ENCODE measurements around the gene PI16.

PI16 gene

GRCh38 chr6:37005061-37005810 lies 50.7 kb downstream of the PI16 start, which contains the start of gene FGD2:
Gene FGD2, plus strand, starts transcription at chr6:37005655. Its CDS starts 163 bp downstream, at chr6:37005818.
- DNase-seq, result no peak

- DNase-seq, result no peak
These were observed 51.5 kb downstream of the PI16 start for GRCh38 chr6:37005827-37006567.

GRCh38 chr6:37006793-37007339 lies 52.3 kb downstream of the PI16 start:
- no peak for DNase-seq

- DNase-seq, result no peak
These were observed 53.0 kb downstream of the PI16 start for GRCh38 chr6:37007340-37008043.

GRCh38 chr6:37008484-37009465 lies 54.2 kb downstream of the PI16 start:
- no peak for DNase-seq

- DNase-seq, result peak; percentile 22
These were observed 55.9 kb downstream of the PI16 start for GRCh38 chr6:37010402-37010892.

GRCh38 chr6:37011656-37012378 lies 57.3 kb downstream of the PI16 start:
- no peak for DNase-seq

DNA sequence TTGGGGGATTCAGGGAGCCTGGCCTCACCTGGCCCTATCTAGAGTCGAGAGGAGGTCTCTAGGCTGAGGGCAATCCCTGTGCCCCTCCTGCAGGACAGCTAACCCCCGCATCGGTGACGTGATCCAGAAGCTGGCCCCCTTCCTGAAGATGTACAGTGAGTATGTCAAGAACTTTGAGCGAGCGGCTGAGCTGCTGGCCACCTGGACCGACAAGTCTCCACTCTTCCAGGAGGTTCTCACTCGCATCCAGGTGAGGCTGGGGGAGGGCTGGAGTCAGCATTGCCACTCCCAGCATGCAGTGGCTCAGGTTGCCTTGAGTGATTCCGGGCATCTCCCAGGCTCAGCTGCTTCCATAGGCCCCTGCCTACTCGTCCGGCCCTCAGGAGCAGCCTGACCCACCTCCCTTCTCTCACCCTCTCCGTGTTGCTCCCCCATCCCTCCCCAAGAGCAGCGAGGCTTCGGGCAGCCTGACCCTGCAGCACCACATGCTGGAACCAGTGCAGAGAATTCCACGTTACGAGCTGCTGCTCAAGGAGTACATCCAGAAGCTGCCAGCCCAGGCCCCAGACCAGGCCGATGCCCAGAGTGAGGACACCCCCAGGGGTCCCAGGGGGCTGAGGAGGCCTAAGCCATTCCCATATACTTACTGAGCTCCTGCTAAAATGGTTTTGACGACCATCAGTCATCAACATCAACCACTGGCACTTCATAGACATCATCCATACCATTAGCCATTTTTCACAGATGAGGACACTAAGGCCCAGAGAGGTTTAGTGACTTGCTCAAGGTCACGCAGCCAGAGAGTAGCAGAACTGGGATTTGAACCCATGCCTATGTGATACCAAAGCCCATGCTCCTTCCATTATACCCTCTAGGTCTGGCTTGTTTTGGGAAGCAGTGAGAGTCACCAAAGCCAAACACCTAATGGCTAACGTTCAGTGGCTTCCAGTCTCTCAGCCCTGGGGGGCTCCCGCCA lies 59.3 kb downstream of the PI16 start:
- no peak for DNase-seq
